ENCODE data around the gene THAP6.

The THAP6 gene

DNA sequence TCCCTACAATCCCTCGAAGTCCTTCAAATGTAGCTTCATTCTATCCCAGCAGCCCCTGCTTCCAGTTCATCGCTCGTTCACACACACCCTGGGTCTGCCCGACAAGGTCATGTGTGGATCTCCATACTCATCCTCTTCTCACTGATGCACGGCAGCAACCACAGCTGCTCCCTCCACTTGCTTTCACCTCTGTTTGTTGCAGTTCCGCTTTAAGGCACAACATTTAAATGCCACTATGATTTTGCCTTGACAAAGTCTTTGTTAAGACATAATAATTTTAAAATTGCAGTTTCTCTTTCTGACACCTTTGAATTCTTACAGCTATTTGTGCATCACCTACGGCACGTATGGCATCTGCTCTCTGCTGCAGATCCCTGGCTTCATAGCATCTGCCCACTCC, 43.4 kb downstream of the THAP6 start:
- no peak for DNase-seq (ENCODE audit: low read depth)
- H3K4me3 ChIP-seq (replicated peaks; ENCODE audit: low read depth, low read length) = no peak overlapping the region
- TF ChIP-seq, protein P1, sequence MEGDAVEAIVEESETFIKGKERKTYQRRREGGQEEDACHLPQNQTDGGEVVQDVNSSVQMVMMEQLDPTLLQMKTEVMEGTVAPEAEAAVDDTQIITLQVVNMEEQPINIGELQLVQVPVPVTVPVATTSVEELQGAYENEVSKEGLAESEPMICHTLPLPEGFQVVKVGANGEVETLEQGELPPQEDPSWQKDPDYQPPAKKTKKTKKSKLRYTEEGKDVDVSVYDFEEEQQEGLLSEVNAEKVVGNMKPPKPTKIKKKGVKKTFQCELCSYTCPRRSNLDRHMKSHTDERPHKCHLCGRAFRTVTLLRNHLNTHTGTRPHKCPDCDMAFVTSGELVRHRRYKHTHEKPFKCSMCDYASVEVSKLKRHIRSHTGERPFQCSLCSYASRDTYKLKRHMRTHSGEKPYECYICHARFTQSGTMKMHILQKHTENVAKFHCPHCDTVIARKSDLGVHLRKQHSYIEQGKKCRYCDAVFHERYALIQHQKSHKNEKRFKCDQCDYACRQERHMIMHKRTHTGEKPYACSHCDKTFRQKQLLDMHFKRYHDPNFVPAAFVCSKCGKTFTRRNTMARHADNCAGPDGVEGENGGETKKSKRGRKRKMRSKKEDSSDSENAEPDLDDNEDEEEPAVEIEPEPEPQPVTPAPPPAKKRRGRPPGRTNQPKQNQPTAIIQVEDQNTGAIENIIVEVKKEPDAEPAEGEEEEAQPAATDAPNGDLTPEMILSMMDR (IDR thresholded peaks at IDR 0.05; ENCODE audit: low read length, missing control alignments) = no peak

DNA sequence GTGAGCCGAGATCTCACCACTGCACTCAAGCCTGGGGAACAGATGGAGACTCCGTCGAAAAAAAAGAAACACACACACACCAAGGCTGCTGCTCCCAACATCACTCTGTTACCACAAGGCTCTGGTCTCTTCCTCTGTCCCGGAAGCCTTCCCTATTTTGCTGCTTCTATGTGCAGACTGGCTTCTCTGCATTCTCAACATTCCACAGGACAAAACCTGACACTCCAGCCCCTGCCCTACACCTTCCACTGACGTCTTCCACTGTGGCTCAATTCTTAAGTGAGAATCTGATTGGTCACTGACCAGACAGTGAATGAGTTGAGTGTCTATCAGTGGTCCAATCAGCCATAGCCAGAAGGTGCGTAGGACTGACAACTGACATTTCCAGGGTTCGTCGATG, 47.5 kb downstream of the THAP6 start:
- DNase-seq (ENCODE audit: low read depth) = peak; percentile 23
- TF ChIP-seq, protein P1 (IDR thresholded peaks at IDR 0.05; ENCODE audit: low read length, missing control alignments) = no peak
- no peak overlapping the region for H3K4me3 ChIP-seq (replicated peaks; ENCODE audit: low read depth, low read length)

DNA sequence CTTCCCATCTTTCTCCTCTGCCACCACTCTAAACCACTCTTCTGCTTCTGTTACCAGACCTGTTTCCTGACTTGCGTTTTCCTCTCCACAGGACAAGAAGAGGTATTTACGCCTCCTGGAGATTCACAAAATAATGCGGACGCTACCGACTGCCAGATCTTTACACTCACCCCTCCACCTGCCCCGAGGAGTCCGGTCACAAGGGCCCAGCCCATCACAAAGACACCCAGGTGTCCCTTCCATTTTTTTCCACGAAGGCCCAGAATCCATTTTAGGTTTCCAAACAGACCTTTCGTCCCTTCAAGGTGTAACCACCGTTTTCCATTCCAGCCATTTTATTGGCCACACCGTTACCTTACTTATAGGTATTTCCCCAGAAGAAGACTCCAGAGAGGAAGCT, 49.8 kb downstream of the THAP6 start:
- no peak for DNase-seq (ENCODE audit: low read depth)
- TF ChIP-seq, protein P1 (IDR thresholded peaks at IDR 0.05; ENCODE audit: low read length, missing control alignments) = no peak

GRCh38 chr4:75565481-75565880, 51.2 kb downstream of the THAP6 start:
- H3K4me3 ChIP-seq (replicated peaks; ENCODE audit: low read depth, low read length) = no peak overlapping the region
- DNase-seq (ENCODE audit: low read depth) = no peak
- TF ChIP-seq, protein P1 (IDR thresholded peaks at IDR 0.05; ENCODE audit: low read length, missing control alignments) = no peak

More for the DNA sequence above, 49.8 kb downstream of the THAP6 start:
- no peak overlapping the region for H3K4me3 ChIP-seq (replicated peaks; ENCODE audit: low read depth, low read length)

DNA sequence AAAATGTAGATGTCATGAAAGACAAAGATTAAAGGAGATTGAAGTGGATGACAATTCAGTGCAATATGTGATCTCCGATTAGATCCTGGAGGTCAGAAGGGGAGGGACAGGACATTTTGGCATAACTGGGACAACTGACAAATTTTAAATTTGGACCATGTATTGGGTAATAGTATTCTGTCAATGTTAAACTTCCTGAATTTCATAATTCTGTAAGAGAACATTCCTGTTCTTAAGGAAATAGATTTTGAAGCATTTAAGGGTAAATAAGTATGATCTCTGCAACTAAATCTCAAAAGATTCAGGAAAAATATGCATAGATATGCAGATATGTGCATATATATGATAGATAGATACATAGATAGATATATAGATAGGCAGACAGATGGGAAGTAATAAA, 52.6 kb downstream of the THAP6 start:
- no peak overlapping the region for H3K4me3 ChIP-seq (replicated peaks; ENCODE audit: low read depth, low read length)
- TF ChIP-seq, protein P1 (IDR thresholded peaks at IDR 0.05; ENCODE audit: low read length, missing control alignments) = no peak
- no peak for DNase-seq (ENCODE audit: low read depth)

DNA sequence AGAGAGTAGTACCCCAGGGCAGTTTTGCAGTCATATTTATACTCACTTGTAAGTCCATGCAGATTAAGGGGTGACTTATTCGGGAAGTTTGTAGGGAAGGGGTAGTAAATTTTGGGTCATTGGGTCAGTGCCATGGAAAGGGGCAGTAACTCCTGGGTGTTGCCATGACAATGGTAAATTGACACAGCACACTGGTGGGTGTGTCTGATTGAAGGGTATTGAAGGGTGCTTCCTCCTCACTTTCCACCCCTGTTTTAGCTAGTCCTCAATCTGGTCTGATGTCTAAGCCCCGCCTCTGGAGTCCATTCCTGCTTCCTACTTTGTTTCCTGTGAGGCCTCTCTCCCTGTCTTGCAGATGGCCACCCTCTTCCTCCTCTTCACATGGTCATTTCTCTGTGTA, 53.5 kb downstream of the THAP6 start:
- no peak for DNase-seq (ENCODE audit: low read depth)
- H3K4me3 ChIP-seq (replicated peaks; ENCODE audit: low read depth, low read length) = no peak overlapping the region
- TF ChIP-seq, protein P1 (IDR thresholded peaks at IDR 0.05; ENCODE audit: low read length, missing control alignments) = no peak

All from fibroblast of pulmonary artery (primary cell).